GM18517 (cell line): Measurements from ENCODE around the gene ACSL6.

Source experiments
- ATAC-seq: cut with Tn5 transposase; IDR thresholded peaks from one replicate; pipeline ENCODE4 v1.9.1; 2021; ENCODE audit warnings: mild to moderate bottlenecking, moderate library complexity; ENCODE audit not compliant: unreplicated experiment

Gene ACSL6

DNA sequence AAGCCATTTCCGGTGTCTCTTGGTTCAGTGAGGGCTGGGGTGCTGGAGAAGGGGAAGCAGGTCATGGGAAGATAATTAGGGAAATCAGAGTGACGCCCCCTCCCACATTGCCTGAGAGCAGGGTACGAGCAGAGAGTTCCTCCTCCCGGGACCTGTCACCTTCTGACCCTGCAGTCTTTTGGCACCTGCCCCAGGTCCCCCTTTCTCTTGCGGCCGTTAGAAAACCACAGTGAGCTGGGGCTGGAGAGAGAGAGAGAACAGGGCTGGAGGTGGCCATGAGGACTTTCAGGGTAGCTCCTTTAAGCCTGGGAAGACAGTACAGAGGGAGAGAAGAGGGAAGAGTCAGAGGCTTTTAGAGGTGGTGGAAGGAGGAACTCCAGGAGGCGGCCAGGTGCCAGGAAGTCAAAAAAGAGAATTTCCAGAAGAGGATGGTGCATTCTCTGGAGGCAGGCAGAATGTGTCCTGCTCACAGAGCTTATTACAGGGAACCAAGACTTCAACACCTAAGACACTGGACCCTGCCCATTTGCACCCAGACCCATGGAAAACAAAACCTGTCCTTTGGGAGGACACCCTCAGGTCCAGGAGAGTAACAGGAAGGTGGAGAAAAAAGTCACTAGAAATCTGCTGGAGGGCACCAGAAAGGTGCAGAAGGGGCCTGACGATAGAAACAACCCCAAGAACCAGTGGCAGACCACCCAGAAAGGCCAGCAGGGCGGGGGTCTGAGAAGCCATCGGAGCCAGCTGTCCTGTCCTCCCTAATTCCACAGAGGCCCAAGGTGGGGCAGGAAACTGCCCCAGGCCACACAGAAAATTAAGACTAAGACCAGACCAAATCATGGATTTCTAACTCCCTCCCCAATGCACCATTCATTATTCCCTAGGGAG lies 6.5 kb upstream of the ACSL6 start:
- ATAC-seq, result no peak

DNA sequence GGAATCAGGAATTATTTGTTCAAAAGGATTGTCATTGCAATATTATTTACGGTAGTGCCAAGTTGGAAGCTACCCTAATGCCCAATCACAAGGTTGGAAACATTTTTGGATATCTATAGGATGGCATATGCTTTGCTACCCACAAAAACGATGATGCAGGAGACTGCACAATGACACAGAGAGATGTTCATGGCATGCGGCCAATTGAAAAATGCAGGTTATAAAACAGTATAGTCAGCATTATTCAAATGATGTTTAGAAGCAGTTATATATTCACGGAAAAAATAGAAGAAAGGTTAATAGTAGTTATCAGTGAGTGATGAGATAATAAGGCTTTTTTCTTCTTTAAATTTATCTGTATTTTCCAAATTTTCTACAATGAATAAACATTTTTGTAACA lies 5.9 kb upstream of the ACSL6 start:
- ATAC-seq, result no peak

DNA sequence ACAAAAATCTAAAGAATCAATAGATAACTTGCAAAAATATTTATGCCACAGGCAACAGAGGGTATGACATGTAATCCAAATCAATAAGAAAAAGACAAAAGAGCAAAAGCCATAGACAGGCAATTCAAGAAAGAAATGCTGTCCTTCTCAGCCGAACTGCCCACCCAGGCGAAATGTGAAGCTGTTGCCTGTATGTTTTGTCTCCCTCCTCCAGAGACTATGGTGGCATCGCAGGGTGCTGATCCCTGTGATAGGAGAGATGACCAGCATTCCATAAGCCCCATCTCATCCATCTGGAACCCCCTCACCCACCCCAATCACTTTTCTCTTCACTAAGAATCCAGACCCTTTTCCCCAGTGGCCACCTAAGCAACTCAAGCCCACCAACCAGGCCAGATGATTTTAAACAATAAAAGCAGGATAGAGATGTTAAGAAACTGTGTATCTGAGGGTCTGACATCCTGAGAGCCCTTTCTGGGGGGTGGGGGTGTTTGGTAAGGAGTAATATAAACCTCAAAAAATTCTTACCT lies 5.3 kb upstream of the ACSL6 start:
- ATAC-seq, result no peak

DNA sequence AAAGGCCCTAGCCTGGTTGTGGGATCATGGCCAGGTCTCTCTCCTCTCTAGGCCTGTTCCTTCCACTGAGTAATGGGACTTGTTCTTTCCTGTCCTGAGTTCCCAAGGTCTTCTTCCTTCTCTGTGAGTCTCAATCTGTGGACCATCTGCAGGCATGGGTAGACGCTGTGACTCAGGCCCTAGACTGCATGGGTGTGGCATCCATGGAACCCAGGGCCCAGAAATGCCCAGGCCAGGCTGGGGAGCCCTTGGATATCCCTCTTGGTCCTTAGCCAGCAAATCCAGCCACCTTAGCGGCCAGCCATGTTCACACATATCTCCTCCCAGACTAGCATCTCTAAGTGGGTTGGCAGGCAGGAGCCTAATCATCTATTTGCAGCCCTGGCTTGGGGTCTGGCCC lies 2.3 kb upstream of the ACSL6 start:
- ATAC-seq, result no peak

DNA sequence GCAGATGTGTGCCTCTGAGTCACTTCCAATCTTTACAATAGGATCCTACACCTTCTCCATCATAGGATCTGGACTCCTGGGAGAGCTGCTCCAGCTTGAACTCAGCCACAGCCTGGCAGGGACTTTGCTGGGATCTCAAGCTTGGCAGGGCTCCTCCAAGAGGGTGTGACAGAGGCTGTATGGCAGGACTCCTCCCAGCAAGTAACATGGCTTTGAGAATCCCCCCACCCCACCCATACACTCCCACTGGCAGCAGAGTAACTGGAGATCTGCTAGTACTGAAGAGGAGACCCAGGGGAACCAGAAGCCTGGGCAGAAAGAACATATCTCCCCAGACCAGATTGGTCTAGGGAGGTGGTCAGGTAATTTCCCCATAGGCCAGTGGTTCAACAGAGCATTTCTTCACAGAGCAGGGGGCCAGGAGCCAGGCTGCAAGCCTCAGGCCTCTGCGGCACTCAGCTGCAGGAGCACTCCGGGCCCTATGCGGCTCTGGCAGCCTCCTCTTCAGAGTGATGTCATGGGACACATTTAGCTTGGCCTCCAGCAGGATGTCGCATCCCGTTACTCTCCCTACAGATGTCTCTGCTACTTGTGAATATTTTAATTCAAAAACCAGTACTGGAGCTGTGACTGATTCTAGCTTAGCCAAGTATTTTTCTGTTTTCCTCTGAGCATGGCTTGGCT lies 1.7 kb upstream of the ACSL6 start:
- no peak for ATAC-seq

DNA sequence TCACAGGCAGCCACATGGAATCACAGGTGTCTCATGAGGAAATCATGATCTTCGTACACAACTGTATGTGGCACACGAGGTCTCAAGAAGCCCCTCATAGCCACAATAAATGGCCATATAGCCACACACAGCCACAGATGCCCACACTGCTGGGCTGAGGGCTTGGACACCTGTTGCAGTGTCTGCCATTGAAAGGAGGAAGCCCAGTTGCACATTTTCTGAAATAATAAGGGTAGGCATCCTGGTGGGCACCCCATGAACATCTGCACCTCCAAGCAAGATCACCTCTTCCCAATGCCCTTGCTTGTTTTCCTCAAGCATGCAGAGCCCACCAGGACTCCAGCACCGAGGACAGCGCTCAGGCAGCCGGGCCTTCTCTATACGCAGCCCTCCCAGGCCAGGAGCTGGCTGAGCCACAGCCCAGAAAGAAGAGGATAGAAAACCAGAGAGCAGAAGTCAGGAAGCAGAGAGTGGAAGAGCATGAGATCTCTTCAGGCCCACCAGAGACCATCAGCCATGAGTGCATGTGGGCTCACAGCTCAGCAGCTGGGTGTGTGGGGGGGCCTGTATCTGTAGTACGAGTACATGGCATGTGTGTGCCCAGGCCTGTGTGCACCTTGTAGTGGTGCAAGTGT lies 1.0 kb upstream of the ACSL6 start:
- ATAC-seq, result no peak

DNA sequence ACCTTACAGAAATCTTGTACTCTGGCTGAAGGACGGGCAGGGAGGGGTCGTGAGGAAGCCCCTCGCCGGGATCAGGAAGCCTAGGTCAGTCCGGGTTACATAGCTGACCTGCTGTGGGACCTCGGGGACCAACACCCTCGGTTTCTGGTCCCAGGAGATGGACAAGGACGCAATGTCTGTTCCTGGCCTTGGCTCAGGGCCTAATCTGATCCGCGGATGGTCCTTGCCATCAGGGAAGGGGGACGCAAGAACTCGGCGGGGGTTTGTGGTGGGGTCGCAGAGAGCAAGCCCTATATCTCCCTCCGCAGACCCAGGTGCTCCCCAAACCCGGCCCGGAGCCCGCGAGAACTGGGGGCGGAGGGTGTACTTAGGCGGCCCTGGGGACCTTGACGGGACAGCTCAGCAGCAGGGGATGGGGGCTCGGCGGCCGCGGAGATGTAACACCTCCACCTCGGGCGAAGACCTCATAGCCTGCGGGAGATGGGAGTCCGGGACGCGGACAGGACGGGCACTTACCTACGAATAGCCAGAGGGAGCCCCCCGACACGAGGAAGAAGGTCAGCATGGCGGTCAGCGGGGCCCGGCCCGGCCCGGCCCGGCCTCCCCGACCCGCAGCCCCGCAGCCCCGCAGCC lies 353 bp downstream of the ACSL6 start:
- no peak for ATAC-seq

DNA sequence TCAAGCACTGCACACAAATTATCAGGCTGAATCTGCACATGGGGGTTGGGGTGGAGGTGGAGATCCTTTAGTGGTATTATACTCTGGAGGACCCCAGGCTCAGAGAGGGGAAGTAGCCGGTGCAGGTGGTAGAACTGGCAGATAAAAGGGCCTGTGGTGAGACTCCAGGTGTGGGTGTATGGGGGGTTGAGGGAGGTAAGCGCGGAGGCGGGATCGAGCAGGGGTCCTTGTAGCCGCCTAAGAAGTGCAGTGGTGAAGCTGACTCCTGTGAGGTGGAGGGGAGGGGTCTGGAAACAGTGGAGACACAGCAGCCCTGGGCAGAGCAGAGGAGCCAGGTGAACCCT lies 841 bp downstream of the ACSL6 start:
- ATAC-seq, result no peak

DNA sequence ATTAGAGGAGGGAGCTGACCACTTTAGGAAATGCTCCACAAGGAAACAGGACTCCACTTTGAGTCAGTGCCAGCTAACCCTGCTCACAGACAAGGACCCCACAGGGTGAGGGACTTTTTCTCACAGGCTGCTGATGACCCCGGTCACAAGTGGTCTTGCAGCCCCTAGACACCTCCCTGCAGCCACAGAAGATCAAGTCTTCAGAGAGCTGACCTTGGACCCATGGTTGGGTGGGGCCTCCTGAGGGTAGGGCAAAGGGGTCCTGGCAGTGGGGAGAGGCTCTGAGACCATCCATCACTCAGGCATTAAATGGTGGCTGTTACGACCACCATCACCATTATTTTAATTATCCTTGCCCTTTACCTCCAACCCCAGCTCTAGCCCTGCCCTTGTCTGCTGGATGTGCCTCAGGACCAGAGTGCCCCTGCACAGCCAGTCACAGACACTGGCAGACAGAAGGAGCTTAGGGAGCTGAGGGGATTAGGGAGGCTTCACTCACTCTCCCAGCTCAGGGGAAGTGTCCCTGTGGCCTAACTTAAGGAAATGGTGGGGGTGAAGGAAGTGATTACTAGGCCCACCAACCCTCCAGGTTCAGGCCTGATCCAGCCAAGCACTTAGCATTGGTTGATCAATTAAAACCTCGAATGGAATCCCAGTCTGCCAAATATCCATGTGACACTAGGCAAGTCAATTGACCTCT lies 1.6 kb downstream of the ACSL6 start:
- ATAC-seq, result no peak

DNA sequence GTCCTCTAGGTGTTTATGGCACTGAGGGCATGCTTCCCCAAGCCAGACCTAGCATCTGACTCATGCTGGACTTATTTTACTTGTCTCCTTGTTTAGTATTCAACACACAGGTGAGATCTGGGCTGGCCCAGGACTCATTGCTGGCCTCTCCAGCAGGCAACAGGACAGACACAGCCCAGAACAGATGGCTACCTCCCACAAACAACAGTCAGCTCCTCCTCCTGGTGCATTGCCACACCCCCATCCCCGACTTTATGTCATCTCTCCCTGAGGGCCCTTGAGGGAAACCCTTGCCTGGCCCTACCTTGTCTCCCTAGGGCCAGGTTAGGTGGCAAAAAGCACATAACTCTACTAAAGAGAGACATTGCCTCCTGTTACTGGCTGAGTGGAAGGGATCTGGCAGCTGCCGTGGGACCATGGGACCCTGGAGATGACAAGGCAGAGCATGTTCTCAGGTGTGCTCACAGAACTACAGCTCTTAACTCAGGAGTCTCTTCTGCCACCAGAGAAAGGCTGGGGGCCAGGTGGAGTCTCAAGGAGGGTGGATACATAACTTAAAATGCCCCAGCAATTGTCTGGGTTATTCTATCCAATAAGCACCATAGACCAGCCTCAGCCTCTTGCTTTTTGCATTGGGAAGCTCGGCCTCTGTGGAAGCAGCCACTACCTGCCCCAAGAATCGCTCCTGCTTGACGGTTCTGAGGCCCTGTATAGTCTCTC lies 2.3 kb downstream of the ACSL6 start:
- ATAC-seq, result no peak

DNA sequence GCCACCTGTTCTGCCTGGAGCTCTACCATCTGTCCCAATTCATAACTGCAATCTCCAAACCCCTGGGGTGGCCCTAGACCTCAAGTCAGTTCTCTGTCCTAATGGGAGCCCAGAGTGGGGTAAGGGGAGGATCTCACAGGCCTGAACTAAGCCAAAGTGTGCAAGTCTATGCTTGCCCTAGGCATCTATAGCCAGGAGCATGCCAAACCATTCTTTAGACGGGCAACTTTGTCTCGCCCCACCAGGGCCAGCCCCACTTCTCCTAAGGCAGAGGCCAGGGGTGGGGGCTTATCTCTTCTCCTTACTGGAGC lies 3.3 kb downstream of the ACSL6 start:
- ATAC-seq, result no peak

DNA sequence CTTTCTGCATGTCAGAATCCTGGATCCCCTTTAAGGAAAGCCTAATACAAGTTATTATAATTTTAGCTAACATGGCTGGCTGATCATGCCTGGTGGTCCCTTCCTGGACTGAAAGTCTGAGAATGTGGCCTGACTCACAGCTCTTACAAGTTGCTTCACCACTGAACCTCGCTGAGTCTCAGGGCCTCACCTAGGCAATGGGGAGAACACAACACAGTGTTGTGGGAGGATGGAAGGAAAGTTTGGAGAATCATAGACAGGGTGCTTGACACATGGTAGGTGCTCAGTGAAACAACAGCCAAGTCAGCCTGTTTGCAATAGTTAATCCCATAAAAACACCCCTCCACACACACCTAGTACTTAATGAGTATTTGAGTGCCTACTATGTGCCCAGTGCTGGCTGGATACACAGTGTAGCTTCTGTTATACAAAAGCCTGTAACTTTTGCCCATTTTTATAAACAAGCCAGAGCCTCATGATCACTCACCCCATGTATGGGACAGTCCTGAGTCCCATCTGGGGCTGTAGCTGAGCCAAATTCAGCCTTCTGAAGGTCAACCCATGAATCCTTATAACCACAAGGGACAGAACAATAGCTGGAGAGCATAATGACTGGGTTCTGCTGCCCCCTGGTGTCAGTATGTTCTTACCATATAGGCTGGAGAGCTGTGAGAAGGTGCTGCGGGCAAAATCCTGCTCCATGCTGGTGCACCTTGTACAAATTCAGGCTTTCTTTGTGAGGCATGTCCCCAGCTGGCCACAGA lies 3.9 kb downstream of the ACSL6 start:
- peak; percentile 82 for ATAC-seq

DNA sequence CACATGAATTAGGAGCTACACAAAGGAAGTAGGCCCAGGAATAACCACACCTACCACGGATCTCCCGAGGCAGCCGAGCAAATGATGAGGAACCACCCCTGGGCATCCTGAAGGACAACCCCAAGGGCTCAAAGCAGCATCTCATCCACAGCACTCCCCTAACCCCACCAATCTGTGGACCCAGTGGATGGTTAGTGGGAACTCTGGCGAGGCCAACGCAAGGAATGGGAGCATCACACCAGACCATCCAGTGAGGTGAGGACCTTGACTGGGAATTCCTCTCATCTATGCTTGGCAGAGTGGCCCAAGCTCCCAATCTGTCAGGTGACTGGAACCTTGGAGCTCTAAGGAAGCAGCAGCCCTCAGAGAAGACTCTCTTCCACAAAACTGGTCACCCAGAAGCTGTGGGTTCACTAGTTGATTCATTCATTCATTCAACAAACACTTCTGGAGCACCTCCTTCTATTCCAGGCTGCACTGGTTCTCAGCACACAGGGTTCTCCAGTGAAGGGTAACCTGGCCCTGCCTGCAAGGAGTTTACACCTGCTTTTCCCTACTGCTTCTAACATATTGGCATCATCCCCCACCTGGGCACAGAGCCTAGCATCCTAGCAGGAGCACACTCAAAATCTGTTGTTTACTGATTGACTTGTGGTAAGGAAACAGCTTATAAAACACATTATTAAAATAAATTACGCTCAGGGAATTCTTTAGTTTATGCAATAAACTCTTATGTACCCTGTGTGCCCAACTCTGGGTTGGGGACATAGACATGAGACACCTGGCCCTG lies 4.9 kb downstream of the ACSL6 start:
- ATAC-seq, result no peak

DNA sequence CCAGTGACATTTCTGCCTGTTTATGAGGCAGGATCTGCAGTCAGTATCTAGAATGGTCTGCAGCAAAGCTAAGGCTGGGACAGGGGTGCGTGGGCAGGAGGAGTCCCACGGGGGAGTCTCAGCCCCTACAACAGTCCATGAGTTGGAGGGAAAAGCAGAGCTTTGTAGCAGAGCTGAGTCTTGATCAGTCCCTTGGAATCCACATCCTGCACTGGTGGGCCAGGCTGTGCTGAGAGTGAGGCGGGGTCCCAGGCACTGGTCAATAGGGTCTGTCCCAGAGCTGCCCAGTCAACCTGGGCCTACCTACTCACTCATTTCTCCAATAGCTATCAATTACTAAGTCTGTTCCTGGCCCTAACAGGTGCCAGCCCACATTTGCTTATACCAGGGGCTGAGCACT lies 5.9 kb downstream of the ACSL6 start:
- no peak for ATAC-seq

DNA sequence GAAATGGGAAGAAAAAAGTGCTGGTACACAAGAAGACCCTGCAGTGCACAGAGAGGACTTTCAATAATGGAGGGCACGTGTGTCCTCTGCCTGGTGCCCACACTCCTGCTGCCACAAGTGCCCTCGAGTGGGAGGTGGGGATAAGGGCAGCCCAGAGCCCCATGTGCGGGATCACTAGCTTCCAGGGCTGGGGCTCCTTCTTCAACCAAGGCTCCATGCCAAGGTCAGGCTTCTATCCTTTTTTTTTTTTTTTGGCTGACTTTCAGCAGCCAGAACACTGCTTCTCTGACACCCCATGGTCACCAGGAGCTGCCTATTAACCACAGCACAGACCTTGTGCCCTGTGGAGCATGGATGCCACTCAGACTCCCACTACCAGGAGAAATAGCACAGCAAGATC lies 7.5 kb downstream of the ACSL6 start:
- no peak for ATAC-seq

DNA sequence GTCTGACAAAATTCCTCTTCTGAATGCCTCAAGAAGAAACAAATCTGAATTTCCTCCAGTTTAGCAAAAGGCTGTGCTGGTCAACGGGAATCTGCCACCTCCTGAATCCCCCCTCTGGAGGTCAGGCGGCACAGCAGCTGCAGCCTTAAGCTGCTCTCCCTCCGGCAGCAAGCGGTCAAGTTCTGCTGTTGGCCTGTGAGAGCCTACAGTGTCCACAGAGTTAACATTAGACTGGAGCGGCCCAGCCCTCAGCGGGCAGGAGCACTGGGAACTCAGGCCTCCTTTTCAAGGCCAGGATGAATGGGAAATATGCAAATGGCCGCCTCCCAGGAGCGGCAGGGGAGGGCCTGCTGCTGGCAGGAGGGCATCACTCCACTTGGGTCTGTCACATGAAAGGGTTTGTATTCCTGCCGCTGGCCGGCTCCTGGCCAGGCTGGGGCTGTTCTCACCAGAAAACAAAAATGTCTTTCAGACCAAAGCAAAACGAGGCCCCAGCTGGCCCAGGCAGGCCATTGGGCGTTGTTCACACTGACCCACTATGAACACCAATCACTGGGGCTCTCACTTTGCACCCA lies 8.2 kb downstream of the ACSL6 start:
- ATAC-seq, result no peak

DNA sequence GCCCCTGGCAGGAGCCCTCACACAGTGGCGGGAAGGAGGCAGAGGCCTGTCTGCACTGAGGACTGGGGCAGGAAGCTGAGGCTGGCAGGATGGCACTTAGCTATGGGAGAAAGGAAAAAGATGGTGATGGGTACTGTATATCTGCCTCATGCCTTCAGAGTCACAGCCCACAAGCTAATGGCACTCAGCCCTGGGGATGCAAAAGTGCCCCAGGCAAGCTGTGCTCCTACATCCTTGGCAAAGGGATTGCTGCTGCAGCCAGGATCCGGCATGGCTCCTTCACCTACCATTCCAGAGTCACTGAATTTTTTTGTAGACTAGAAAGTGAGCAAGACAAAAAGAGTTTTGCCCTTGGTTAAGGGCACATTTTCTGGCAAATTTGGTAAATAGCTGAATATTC lies 8.7 kb downstream of the ACSL6 start:
- no peak for ATAC-seq
